SK-N-SH (cell line): Measurements from ENCODE around the gene MAN2B2. TPM values are rescaled to one million over a fixed set of nuclear protein-coding genes. Genes with fewer than 3 reads are reported as not detected.

Experiments
- CTCF ChIA-PET: fragments of 300-600, 350-600 bp; formaldehyde crosslinking; extraction: SDS; loops from one replicate; lab custom pipeline; 2021; lab: Yijun Ruan, JAX
- POLR2A ChIA-PET: fragments of 350-600 bp; sonication (Branson Sonifier 250); formaldehyde crosslinking; extraction: SDS; loops from one replicate; lab custom pipeline; 2020; ENCODE audit warnings: antibody characterized with exemption, inconsistent platforms; lab: Yijun Ruan, JAX
- DNase-seq: peaks from one replicate; pipeline ENCODE4 v3.0.0; 2012
- H2AFZ ChIP-seq: fragments of 200-600 bp; sonication (generic); 2 replicates; pipeline ENCODE4 v1.8.1; 2016; ENCODE audit warnings: antibody characterized with exemption, mild to moderate bottlenecking, low read depth
- H3F3A ChIP-seq: fragments of 200-600 bp; sonication (generic); replicated peaks from 2 replicates; pipeline ENCODE3; 2016; ENCODE audit warnings: antibody characterized with exemption, mild to moderate bottlenecking; ENCODE audit not compliant: insufficient read depth
- H3K27ac ChIP-seq, 2 experiments: fragments of 200-500 bp in 1 of 2; fragments of 200-600 bp in 1 of 2; sonication (Bioruptor generic) in 1 of 2; sonication (generic), shearing (Covaris generic) in 1 of 2; 2 replicates each; pipeline versions ENCODE4 v1.5.1 to v1.6.1; 2014 to 2016; ENCODE audit warnings: low read depth in 2 of 2, inconsistent platforms in 1 of 2, low read length in 1 of 2, mild to moderate bottlenecking in 1 of 2, mixed read lengths in 1 of 2
- H3K27me3 ChIP-seq: fragments of 200-600 bp; sonication (generic), shearing (Covaris generic); 2 replicates; pipeline ENCODE4 v1.6.1; 2016; ENCODE audit warnings: mixed run types; ENCODE audit not compliant: insufficient read depth
- H3K36me3 ChIP-seq, 2 experiments: fragments of 200-500 bp in 1 of 2; fragments of 200-600 bp in 1 of 2; sonication (Bioruptor generic) in 1 of 2; sonication (generic) in 1 of 2; replicated peaks in 1 of 2; 2 replicates each; pipeline versions ENCODE3 to v1.5.1; 2014 to 2016; ENCODE audit warnings: low read length in 1 of 2, mild to moderate bottlenecking in 1 of 2; ENCODE audit not compliant: insufficient read depth in 2 of 2, control insufficient read depth in 1 of 2
- H3K4me1 ChIP-seq, 2 experiments: fragments of 200-500 bp in 1 of 2; fragments of 200-600 bp in 1 of 2; sonication (Bioruptor generic) in 1 of 2; sonication (generic), shearing (Covaris generic) in 1 of 2; 2 replicates each; pipeline versions ENCODE4 v1.5.1 to v1.6.1; 2014 to 2016; ENCODE audit warnings: low read depth in 1 of 2, low read length in 1 of 2, mixed run types in 1 of 2; ENCODE audit not compliant: insufficient read depth in 2 of 2, control insufficient read depth in 1 of 2
- H3K4me2 ChIP-seq: fragments of 200-600 bp; sonication (generic), shearing (Covaris generic); 2 replicates; pipeline ENCODE4 v1.6.1; 2017; ENCODE audit warnings: mixed run types
- H3K4me3 ChIP-seq, 2 experiments: fragments of 200-500 bp in 1 of 2; fragments of 200-600 bp in 1 of 2; sonication (Bioruptor generic) in 1 of 2; sonication (generic), shearing (Covaris generic) in 1 of 2; 2 replicates each; pipeline versions ENCODE4 v1.5.1 to v1.8.1; 2014 to 2016; ENCODE audit warnings: low read depth in 2 of 2, inconsistent platforms in 1 of 2, low read length in 1 of 2, mild to moderate bottlenecking in 1 of 2, mixed read lengths in 1 of 2, moderate library complexity in 1 of 2
- H3K79me2 ChIP-seq: fragments of 200-600 bp; sonication (generic); 2 replicates; pipeline ENCODE4 v1.8.1; 2017; ENCODE audit warnings: mild to moderate bottlenecking; ENCODE audit not compliant: insufficient read depth
- H3K9ac ChIP-seq: fragments of 200-600 bp; sonication (generic); 2 replicates; pipeline ENCODE4 v1.6.1; 2017; ENCODE audit warnings: mixed run types
- H3K9me2 ChIP-seq: fragments of 200-600 bp; sonication (generic); 2 replicates; pipeline ENCODE4 v1.6.1; 2017; ENCODE audit warnings: mixed run types
- H3K9me3 ChIP-seq: fragments of 200-600 bp; sonication (generic); 2 replicates; pipeline ENCODE4 v1.6.1; 2017; ENCODE audit warnings: mixed run types, mild to moderate bottlenecking, moderate library complexity
- H4K20me1 ChIP-seq: fragments of 200-600 bp; sonication (generic); 2 replicates; pipeline ENCODE4 v1.6.1; 2017; ENCODE audit warnings: mild to moderate bottlenecking, mixed run types; ENCODE audit not compliant: insufficient read depth
- CHD2 ChIP-seq: fragments of 150-350 bp; IDR thresholded peaks from 2 replicates; pipeline ENCODE4 v1.6.1; 2018; ENCODE audit warnings: low read length; ENCODE audit not compliant: partially characterized antibody
- ELF1 ChIP-seq: IDR thresholded peaks from 2 replicates; pipeline ENCODE4 v1.4.0; 2012
- FOSL2 ChIP-seq: IDR thresholded peaks from 2 replicates; pipeline ENCODE4 v1.4.0; 2012; ENCODE audit warnings: low read depth, mild to moderate bottlenecking, moderate library complexity, borderline replicate concordance
- FOXM1 ChIP-seq: IDR thresholded peaks from 2 replicates; pipeline ENCODE4 v1.4.0; 2012; ENCODE audit warnings: low read depth, mild to moderate bottlenecking
- GATA2 ChIP-seq: sonication (generic); formaldehyde crosslinking; IDR thresholded peaks from 2 replicates; pipeline ENCODE4 v1.5.0; 2020; ENCODE audit warnings: mild to moderate bottlenecking, missing genetic modification reagents
- IRF3 ChIP-seq: fragments of 150-350 bp; IDR thresholded peaks from 2 replicates; pipeline ENCODE4 v1.6.1; 2016; ENCODE audit warnings: mild to moderate bottlenecking, low read depth, low read length
- NRF1 ChIP-seq: IDR thresholded peaks from 2 replicates; pipeline ENCODE4 v1.6.1; 2012; ENCODE audit warnings: low read depth, mild to moderate bottlenecking, low read length
- RCOR1 ChIP-seq: fragments of 150-350 bp; IDR thresholded peaks from 2 replicates; pipeline ENCODE4 v1.6.1; 2017; ENCODE audit warnings: antibody characterized with exemption, low read length
- REST ChIP-seq: IDR thresholded peaks from 2 replicates; pipeline ENCODE4 v1.6.1; 2012; ENCODE audit warnings: mild to moderate bottlenecking, low read depth, low read length, moderate library complexity
- RXRA ChIP-seq: IDR thresholded peaks from 2 replicates; pipeline ENCODE4 v1.4.0; 2012; ENCODE audit warnings: low read depth, mild to moderate bottlenecking, borderline replicate concordance
- USF1 ChIP-seq: IDR thresholded peaks from 2 replicates; pipeline ENCODE4 v1.4.0; 2012; ENCODE audit warnings: low read depth, borderline replicate concordance
- ZBTB33 ChIP-seq: IDR thresholded peaks from 2 replicates; pipeline ENCODE4 v1.4.0; 2012; ENCODE audit warnings: low read depth, borderline replicate concordance
- WGBS: methylation state at CpG from one replicate; pipeline ENCODE4 v1.1.6; 2017; ENCODE audit warnings: low lambda C conversion rate; 5-methylcytosine and 5-hydroxymethylcytosine counted together
- polyA plus RNA-seq, 3 experiments: library from polyadenylated mRNA; depleted of rRNA; stranded (reverse); fragments of >200 nt; gene quantifications; 2 replicates each; pipeline ENCODE4 v1.2.3, GENCODE V29; 2012

MAN2B2 gene
- polyA plus RNA-seq, 1 of the 3 experiments (the other 2 are of a cell fraction), result 24.9 TPM

- TF ChIP-seq RCOR1 (no peak), USF1 (no peak)
- TF ChIP-seq, all 33 proteins: peak for 0
Observed at GRCh38 chr4:6647169-6647568, 72.2 kb downstream of the MAN2B2 start (continued).

GRCh38 chr4:6647582-6648230 is 72.7 kb downstream of the MAN2B2 start:
- no peak overlapping the region for H3K4me3 ChIP-seq
- ChIA-PET CTCF (interaction anchor here (1.2 kb wide), 1 partner anchor 10 kb away, joined by 3 read pairs; no protein-coding TSS in a partner anchor), POLR2A (no interaction called here)
- TF ChIP-seq REST, result no peak
- TF ChIP-seq ELF1, result no peak
- no peaks in the 10 kb centered on the region for H3K9me3 ChIP-seq
- H4K20me1 ChIP-seq, result peaks cover 4% of the 10 kb centered on the region
- no peaks in the 10 kb centered on the region for H3F3A ChIP-seq
- no peak overlapping the region for H3K27ac ChIP-seq
- H2AFZ ChIP-seq, result no peak overlapping the region
- H3K4me1 ChIP-seq, result peaks cover 0 to 5% of the 10 kb centered on the region in 2 experiments; a peak in 2 of 4 replicates
- H3K36me3 ChIP-seq, result peaks cover 7 to 9% of the 10 kb centered on the region in 2 experiments
- H3K27me3 ChIP-seq, result no peaks in the 10 kb centered on the region
- H3K9me2 ChIP-seq, result no peaks in the 10 kb centered on the region
- H3K9ac ChIP-seq, result no peak overlapping the region
- WGBS, result 59% methylated on average over 6 of the region's 6 CpGs
- H3K79me2 ChIP-seq, result peaks cover 19% of the 10 kb centered on the region
- H3K4me2 ChIP-seq, result no peak overlapping the region
- DNase-seq, result no peak

GRCh38 chr4:6649216-6649615 is 74.2 kb downstream of the MAN2B2 start:
- DNase-seq, result no peak
- Histone ChIP-seq H4K20me1 (no peaks in the 10 kb centered on the region), H3K9me3 (no peaks in the 10 kb centered on the region), H3K4me3 (no peak overlapping the region), H3K9me2 (no peaks in the 10 kb centered on the region), H3K79me2 (0 out of 2 replicates have a peak, but pooled peaks cover 4% of the 10 kb centered on the region), H3K4me1 (no peaks in the 10 kb centered on the region), H3K27me3 (no peaks in the 10 kb centered on the region), H3K27ac (no peak overlapping the region), H3K36me3 (no peaks in the 10 kb centered on the region), H3K4me2 (no peak overlapping the region), H3F3A (no peaks in the 10 kb centered on the region), H3K9ac (no peak overlapping the region), H2AFZ (no peak overlapping the region)
- ChIA-PET CTCF (no interaction called here), POLR2A (no interaction called here)
- 83% methylated on average over 7 of the region's 8 CpGs for WGBS
- no peak for TF ChIP-seq NRF1
- no peak for TF ChIP-seq CHD2
- TF ChIP-seq IRF3, result no peak
- no peak for TF ChIP-seq FOXM1
- no peak for TF ChIP-seq ZBTB33
- TF ChIP-seq GATA2, result no peak
- no peak for TF ChIP-seq FOSL2
- TF ChIP-seq RXRA, result no peak
- TF ChIP-seq REST, result no peak
